GM19395 (cell line): Measurements from ENCODE around the gene EPB41L2.
"Not testable (repeated sequence)": the region's sequence is repeated elsewhere in the genome, so short reads cannot be mapped to it uniquely, and the experiment has no call there.

Experiments used
- ATAC-seq: cut with Tn5 transposase; IDR thresholded peaks from one replicate; pipeline ENCODE4 v1.9.1; 2021; ENCODE audit warnings: mild to moderate bottlenecking, moderate library complexity; ENCODE audit not compliant: unreplicated experiment

EPB41L2 gene

GRCh38 chr6:130815200-130816071, 247.6 kb downstream of the EPB41L2 start:
- ATAC-seq, result no peak

- ATAC-seq, result no peak
Measured at GRCh38 chr6:130814506-130814905, 248.5 kb downstream of the EPB41L2 start.

- ATAC-seq, result no peak
Measured at GRCh38 chr6:130811932-130812331, 251.1 kb downstream of the EPB41L2 start.

GRCh38 chr6:130810307-130811030, 252.6 kb downstream of the EPB41L2 start:
- no peak for ATAC-seq

- not testable (repeated sequence) for ATAC-seq
Measured at GRCh38 chr6:130801368-130801767, 261.7 kb downstream of the EPB41L2 start.

GRCh38 chr6:130797061-130797460, 266.0 kb downstream of the EPB41L2 start:
- ATAC-seq, result no peak

- no peak for ATAC-seq
Measured at GRCh38 chr6:130796313-130796905, 266.6 kb downstream of the EPB41L2 start.

GRCh38 chr6:130794738-130795137, 268.3 kb downstream of the EPB41L2 start:
- ATAC-seq, result no peak

GRCh38 chr6:130794010-130794697, 268.9 kb downstream of the EPB41L2 start:
- no peak for ATAC-seq
